NT2/D1 (cell line): ENCODE measurements around the gene LOX.

Experiments
- YY1 ChIP-seq: IDR thresholded peaks from 2 replicates; pipeline ENCODE4 v1.6.1; 2011; ENCODE audit not compliant: insufficient read length, insufficient read depth
- ZNF274 ChIP-seq: IDR thresholded peaks from 2 replicates; pipeline ENCODE4 v1.6.1; 2011; ENCODE audit warnings: mild to moderate bottlenecking, low read depth, low read length

DNA sequence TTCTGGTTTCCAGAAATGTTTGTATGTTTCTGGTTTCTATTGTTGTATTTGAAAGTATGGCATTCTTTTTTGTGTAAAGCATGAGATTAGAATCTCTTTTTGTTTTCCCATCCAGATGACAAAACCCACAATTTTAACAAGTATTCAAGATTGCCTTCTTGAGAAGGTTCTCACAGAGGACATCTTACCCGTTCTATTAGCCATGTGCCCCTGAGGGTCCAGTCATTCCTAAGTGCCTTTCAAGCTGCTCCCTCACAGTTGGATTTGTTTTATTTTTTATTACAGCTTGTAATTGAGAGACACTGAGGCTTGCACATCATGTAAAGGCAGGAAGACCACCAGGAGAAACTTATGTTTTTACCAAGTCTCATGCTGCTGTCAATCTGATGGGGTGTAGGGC lies 19.3 kb upstream of the LOX start:
- TF ChIP-seq YY1 (no peak), ZNF274 (no peak)
